DMS114 treated with DMSO at 0.1 percent for 48 hours (cell line): ENCODE results near the gene TBC1D22A.

Experiments used
- DNase-seq: peaks from one replicate; lab custom pipeline; 2025; ENCODE audit not compliant: unreplicated experiment; lab: John Stamatoyannopoulos, UW

The TBC1D22A gene

GRCh38 chr22:47201996-47202818 lies 439.8 kb downstream of the TBC1D22A start:
- no peak for DNase-seq

DNA sequence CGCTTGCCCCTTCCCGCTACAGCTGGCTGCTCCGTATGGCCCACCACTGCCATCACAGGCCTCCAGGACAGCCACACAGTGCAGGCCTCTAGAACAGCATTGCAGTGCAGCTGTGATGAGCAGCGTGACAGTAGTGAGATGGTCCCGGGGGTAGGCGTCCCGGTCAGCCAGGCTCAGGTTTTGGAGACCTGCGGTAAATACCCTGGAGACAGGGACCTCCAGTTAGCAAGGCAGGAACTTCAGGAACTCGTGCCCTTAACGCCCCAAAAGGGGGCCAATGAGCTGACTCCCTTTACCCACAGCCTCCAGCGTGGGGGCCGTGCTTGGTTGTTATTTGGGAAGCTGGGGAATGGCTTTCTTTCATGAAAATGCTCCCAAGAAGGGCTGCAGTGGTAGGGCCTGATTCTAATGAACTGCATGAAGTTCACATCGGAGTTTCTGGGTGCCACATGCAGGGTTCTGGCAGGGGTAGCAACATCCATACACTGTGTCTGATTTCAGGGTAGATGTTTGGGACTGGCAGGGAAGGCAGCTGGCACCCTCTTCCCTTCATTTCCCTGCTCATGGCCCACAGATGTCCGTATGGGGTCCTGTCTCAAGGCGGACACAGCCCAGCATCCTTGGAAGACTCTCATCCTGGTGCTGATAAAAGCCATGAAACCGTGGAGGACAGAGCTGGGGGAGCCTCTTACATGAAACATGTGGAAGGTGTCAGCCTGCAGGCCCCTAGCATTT lies 440.5 kb downstream of the TBC1D22A start:
- no peak for DNase-seq

- no peak for DNase-seq
Measured at GRCh38 chr22:47203554-47203991, 441.1 kb downstream of the TBC1D22A start.

GRCh38 chr22:47204002-47204979 lies 441.8 kb downstream of the TBC1D22A start:
- DNase-seq: no peak

- no peak for DNase-seq
Measured at GRCh38 chr22:47205081-47205491, 442.6 kb downstream of the TBC1D22A start.

DNA sequence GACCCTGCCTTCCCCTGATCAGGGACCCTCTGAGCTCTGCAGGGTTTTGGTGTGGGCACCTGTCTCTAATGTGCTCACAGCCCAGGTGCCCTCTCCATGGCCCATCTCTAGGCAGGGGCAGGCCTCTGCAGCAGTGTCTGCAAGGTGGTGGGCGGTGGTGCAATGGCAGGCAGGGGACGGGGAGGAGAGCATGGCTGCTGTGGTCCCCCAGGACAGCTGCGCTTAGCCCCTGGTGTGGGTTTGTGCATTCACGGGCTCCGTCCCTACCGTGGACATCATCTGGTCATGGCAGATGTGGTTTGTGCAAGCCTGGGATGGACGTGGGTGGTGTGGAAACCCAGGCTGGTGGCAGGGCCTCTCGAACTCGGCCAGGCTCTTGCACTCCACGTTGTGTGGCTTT lies 443.1 kb downstream of the TBC1D22A start:
- DNase-seq: no peak

DNA sequence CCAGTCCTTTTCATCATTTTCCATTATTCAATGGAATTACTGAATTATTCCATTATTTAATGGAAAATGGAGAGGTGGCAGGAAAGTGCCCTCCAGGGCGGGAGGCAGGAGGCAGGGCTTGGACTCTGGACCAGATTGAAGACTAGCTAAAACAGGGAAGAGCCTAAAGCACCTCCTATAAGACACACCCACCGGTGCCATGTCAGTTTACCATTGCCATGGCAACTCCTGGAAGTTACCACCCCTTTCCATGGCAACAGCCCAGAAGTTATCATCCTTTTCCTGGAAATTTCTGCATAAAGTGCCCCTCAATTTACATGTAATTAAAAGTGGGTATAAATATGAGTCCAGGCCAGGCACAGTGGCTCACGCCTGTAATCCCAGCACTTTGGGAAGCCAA lies 443.7 kb downstream of the TBC1D22A start:
- DNase-seq: no peak

GRCh38 chr22:47206666-47207218 lies 444.3 kb downstream of the TBC1D22A start:
- no peak for DNase-seq

- DNase-seq: no peak
Measured at GRCh38 chr22:47207387-47207786, 444.9 kb downstream of the TBC1D22A start.

GRCh38 chr22:47207846-47208554 lies 445.6 kb downstream of the TBC1D22A start:
- DNase-seq: no peak

DNA sequence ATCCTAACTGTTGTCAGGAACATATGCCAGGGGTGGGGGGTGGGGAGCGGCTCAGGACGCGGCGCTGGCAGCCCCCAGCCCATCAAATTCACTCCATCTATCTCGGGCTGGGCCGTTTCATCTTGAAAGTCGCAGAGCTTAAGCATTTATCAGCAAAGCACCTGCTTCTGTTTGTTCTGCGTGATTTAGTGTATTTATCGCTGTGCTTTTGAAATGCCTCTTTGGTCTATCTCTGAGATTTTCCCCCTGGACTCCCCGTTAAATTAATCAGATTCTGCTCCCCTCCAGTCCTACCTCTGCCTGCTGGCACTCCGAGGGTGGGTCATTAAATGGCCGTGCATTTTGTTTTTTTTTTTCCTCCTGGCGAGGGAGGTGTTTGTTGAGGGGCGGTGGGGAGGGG lies 446.2 kb downstream of the TBC1D22A start:
- no peak for DNase-seq

DNA sequence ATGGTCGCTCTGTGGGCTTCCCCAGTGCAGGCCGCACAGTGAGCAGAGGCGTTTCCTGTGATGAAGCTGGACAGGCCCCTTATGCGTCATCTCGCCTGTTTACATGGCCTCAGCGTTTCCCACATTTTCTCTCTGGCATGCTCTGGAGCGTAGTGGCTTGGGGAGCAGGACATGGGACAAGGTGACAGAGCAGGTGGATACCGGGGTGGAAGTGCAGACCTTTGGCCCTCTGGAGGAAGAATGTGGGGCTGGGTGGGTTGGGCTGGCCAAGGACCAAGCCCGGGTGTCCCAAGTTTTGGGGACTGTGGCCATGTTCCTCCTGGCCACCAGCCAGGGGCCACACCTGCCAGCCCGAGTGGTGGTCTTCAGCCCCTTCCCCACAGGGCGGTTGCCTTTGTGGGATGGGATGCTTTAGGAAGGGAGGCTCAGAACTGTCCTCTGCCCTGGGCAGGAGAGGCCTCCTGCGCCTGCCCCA lies 446.6 kb downstream of the TBC1D22A start:
- no peak for DNase-seq

- no peak for DNase-seq
Measured at GRCh38 chr22:47209547-47210023, 447.1 kb downstream of the TBC1D22A start.

- DNase-seq: no peak
Measured at GRCh38 chr22:47210112-47210657, 447.7 kb downstream of the TBC1D22A start.

- DNase-seq: no peak
Measured at GRCh38 chr22:47210686-47211085, 448.2 kb downstream of the TBC1D22A start.

- DNase-seq: no peak
Measured at GRCh38 chr22:47213571-47214230, 451.3 kb downstream of the TBC1D22A start.

GRCh38 chr22:47215851-47216250 lies 453.4 kb downstream of the TBC1D22A start:
- no peak for DNase-seq

DNA sequence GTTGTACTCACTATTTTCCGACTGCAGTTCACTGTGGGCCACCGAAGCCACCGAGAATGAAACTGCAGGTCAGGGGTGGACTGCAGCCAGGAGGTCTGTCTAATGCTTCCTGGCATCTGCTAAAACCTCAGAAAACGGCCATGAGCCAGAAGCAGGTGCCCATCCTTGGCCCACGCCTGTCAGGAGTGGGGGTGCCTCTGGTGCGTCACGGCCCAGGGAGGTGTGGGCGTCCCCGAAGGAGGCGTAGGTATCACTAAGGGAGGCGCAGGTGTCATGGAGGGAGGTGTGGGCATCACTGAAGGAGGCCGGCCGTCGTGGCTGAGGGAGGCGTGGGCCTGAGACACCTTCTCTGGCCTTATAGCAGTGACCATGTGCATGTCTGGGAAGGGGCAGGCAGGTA lies 456.2 kb downstream of the TBC1D22A start:
- DNase-seq: no peak

- DNase-seq: no peak
Measured at GRCh38 chr22:47219789-47220188, 457.3 kb downstream of the TBC1D22A start.
